Uterine smooth muscle cell (primary cell): ENCODE data around the gene R3HDM4. TPM values are rescaled to one million over a fixed set of nuclear protein-coding genes. Genes with fewer than 3 reads are reported as not detected.

Experiments
- total RNA-seq: library from RNA; depleted of rRNA; stranded (reverse); fragments of >200 nt; gene quantifications from 2 replicates; pipeline ENCODE4 v1.2.3, GENCODE V29; 2014

The R3HDM4 gene
- total RNA-seq, result 15.4 and 20.9 TPM in 2 replicates

DNA sequence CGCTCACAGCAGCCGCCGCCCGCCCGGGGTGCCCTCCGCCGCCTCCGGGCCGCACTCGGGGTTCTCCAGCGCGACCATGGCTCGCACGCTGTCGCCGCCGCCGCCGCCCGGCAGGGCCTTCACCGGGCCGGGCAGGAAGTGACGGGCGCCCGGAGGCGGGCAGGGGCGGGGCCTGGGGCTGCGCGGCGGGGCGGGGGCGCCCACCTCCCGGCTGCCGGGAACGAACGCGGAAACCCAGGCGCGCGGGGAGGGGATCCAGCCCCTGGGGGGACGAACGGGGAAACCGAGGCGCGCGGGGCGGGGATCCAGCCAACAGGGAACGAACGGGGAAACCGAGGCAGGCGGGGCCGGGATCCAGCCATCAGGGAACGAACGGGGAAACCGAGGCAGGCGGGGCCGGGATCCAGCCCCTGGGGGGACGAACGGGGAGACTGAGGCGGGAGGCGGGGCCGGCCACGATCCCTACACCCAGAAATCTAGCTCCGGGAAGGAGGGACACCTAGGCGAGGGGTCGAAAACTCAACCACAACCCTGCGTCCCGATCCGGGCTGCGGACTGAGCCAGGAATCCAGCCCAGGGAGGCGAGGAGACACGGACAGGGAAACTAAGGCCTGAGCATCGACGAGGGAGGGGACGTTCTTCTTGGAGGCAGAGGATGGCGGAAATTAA lies at the start of gene R3HDM4:
R3HDM4 (minus strand) TSS at position 140 of the 669 bp plus-strand sequence; CDS start at position 78, 62 bp downstream.

DNA sequence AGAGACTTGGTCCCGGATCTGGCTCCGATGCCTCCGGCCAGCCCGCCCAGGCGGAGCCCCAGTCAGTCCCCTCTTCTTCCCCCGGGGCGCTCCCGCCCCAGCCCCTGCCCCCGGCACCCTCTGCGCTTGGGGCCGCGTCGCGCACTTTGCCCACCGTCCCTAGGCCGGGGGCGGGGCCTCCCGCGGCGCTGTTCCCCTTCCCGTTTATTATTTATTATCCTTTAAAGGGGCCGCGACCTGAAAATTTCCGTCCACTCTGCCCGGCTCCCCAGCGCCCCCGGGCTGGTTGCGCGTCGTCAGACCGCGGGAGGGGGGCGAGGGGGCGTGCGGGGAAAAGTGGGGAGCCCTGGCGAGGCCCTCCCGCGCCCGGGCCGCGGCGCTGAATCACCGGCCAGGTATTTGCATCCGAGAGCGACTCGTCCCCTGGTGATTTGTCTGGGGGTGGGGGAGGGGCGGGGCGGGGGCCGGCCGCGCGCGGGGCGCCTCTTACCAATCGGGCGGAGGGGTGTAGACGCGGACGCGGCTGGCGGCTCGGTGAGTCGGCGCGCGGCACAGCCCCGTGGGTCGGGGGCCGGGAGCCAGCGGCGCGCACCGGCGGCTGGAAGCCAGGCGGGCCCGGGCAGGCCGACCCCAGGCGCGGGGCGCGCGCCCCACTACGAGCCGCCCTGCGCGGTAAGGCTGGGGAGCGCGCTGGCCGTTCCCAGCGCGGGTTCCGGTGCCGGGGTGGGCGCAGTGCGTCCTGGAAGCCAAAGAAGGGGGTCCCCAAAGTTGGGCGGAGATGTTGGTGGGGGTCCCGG lies 12.7 kb upstream of the R3HDM4 start, which contains the start of gene ARID3A:
ARID3A (plus strand) TSS at position 510 of the 797 bp plus-strand sequence. CDS start 3,494 bp downstream, outside the sequence.

DNA sequence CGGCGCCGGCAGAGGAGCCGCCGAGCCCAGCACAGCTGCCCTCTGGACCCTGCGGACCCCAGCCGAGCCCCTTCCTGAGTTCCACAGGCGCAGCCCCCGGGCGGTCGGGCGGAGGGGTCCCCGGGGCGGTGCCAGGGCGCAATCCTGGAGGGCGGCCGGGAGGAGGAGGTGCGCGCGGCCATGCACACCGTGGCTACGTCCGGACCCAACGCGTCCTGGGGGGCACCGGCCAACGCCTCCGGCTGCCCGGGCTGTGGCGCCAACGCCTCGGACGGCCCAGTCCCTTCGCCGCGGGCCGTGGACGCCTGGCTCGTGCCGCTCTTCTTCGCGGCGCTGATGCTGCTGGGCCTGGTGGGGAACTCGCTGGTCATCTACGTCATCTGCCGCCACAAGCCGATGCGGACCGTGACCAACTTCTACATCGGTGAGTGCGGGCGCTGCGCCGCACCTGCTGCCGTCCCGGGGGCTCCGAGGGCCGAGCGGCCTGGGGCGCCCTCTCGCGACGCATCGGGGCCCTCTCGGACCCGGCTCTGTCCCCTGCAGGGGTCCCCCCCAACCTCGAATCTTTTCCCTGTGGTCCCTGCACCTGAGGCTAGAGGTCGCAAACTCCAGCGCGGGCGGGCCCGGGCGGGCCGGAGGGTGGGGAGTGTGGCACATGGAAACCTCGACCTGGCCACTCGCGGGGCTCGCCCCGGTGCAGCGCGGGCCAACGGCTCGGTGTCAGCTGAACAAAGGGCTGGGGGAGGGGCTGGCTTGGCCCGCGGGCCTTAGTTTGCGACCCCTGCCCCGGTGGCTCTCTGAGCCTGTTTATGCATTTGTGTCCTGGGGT lies 4.5 kb upstream of the R3HDM4 start, which contains the start of gene KISS1R:
KISS1R (plus strand) TSS at position 11 of the 829 bp plus-strand sequence; CDS start at position 181, 170 bp downstream.

GRCh38 chr19:892894-893689 lies 19.9 kb downstream of the R3HDM4 start, which contains the start of the genes MED16 and RNU6-9:
Gene MED16, minus strand, starts transcription at chr19:893187. Its CDS starts 2,056 bp downstream, at chr19:891131.
Gene RNU6-9, plus strand, starts transcription at chr19:893484.

GRCh38 chr19:858868-859843 lies 53.9 kb downstream of the R3HDM4 start, which contains the start of gene CFD:
Gene CFD, plus strand, starts transcription at chr19:859664. Its CDS starts 26 bp downstream, at chr19:859690.

GRCh38 chr19:852136-853013 lies 60.6 kb downstream of the R3HDM4 start, which contains the start of gene ELANE:
Gene ELANE, plus strand, starts transcription at chr19:852303. Its CDS starts 26 bp downstream, at chr19:852329.

Other genes starting within 250 kb of the R3HDM4 start
- 19.7 and 88.4 TPM in 2 replicates for gene FSTL3, start 236.8 kb downstream of the R3HDM4 start, total RNA-seq
- gene PRSS57, start 217.8 kb downstream of the R3HDM4 start, total RNA-seq, result not detected in 2 replicates
- 2.1 and 3.5 TPM in 2 replicates for gene PALM, start 204.3 kb downstream of the R3HDM4 start, total RNA-seq
- gene MISP, start 162.1 kb downstream of the R3HDM4 start, total RNA-seq, result 0.12 TPM in 1 of 2 replicates, not detected in the other
- gene PTBP1, start 115.8 kb downstream of the R3HDM4 start, total RNA-seq, result 77.0 and 125 TPM in 2 replicates
- gene PLPPR3, start 91.3 kb downstream of the R3HDM4 start, total RNA-seq, result 0.12 TPM in 1 of 2 replicates, not detected in the other
- not detected in 2 replicates for gene AZU1, start 85.4 kb downstream of the R3HDM4 start, total RNA-seq
- not detected in 2 replicates for gene PRTN3, start 72.2 kb downstream of the R3HDM4 start, total RNA-seq
- not detected in 2 replicates for gene ELANE, start 60.9 kb downstream of the R3HDM4 start, total RNA-seq
- gene CFD, start 53.6 kb downstream of the R3HDM4 start, total RNA-seq, result 1.00 and 7.1 TPM in 2 replicates
- gene MED16, start 20.0 kb downstream of the R3HDM4 start, total RNA-seq, result 39.4 and 43.2 TPM in 2 replicates
- gene RNU6-9, start 19.7 kb downstream of the R3HDM4 start, total RNA-seq, result not detected in 2 replicates
- not detected in 2 replicates for gene KISS1R, start 4.1 kb upstream of the R3HDM4 start, total RNA-seq
- gene ARID3A, start 12.8 kb upstream of the R3HDM4 start, total RNA-seq, result 15.5 and 18.6 TPM in 2 replicates
- 58.9 and 69.8 TPM in 2 replicates for gene WDR18, start 71.1 kb upstream of the R3HDM4 start, total RNA-seq
- 0.50 TPM in 1 of 2 replicates, not detected in the other for gene GRIN3B, start 87.2 kb upstream of the R3HDM4 start, total RNA-seq
- 66.4 and 71.5 TPM in 2 replicates for gene TMEM259, start 107.9 kb upstream of the R3HDM4 start, total RNA-seq
- gene RNU6-2, start 108.3 kb upstream of the R3HDM4 start, total RNA-seq, result not detected in 2 replicates
- 133 and 210 TPM in 2 replicates for gene CNN2, start 113.4 kb upstream of the R3HDM4 start, total RNA-seq
- 2.7 and 3.0 TPM in 2 replicates for gene ABCA7, start 126.9 kb upstream of the R3HDM4 start, total RNA-seq
- gene ARHGAP45, start 153.9 kb upstream of the R3HDM4 start, total RNA-seq, result 0.77 and 0.87 TPM in 2 replicates
- 82.0 and 138 TPM in 2 replicates for gene POLR2E, start 182.2 kb upstream of the R3HDM4 start, total RNA-seq
- 165 and 232 TPM in 2 replicates for gene GPX4, start 190.8 kb upstream of the R3HDM4 start, total RNA-seq